Neural cell (in vitro differentiated cells): Measurements from ENCODE around the gene ATP5MK. TPM values are rescaled to one million over a fixed set of nuclear protein-coding genes. Genes with fewer than 3 reads are reported as not detected.

Source experiments
- H2AFZ ChIP-seq: fragments of 200-600, 300-800 bp; sonication (generic), shearing (Covaris generic); 2 replicates; pipeline ENCODE4 v1.6.0; 2014; ENCODE audit warnings: low read depth, mild to moderate bottlenecking, antibody characterized with exemption, low read length, moderate library complexity
- H3F3A ChIP-seq: fragments of 200-600 bp; shearing (Covaris generic); 2 replicates; pipeline ENCODE4 v1.6.1; 2016; ENCODE audit warnings: mild to moderate bottlenecking, moderate library complexity, mixed read lengths, antibody characterized with exemption, low read length; ENCODE audit not compliant: insufficient read depth, poor library complexity, severe bottlenecking
- H3K27ac ChIP-seq: fragments of 200-600, 300-800 bp; sonication (generic), shearing (Covaris generic); 2 replicates; pipeline ENCODE4 v1.5.1; 2014; ENCODE audit warnings: mild to moderate bottlenecking, low read length, moderate library complexity
- H3K27me3 ChIP-seq: fragments of 300-800, 200-600 bp; sonication (generic), shearing (Covaris generic); 2 replicates; pipeline ENCODE4 v1.6.0; 2014; ENCODE audit warnings: mild to moderate bottlenecking, low read depth, low read length, moderate library complexity; ENCODE audit not compliant: insufficient read depth
- H3K36me3 ChIP-seq: fragments of 300-800, 200-600 bp; sonication (generic), shearing (Covaris generic); 2 replicates; pipeline ENCODE4 v1.5.1; 2014; ENCODE audit warnings: mild to moderate bottlenecking, antibody characterized with exemption, low read length, moderate library complexity; ENCODE audit not compliant: insufficient read depth
- H3K4me2 ChIP-seq: fragments of 300-800, 200-600 bp; sonication (generic), shearing (Covaris generic); 2 replicates; pipeline ENCODE4 v1.6.0; 2014; ENCODE audit warnings: mild to moderate bottlenecking, low read length
- H3K4me3 ChIP-seq: fragments of 300-800, 200-600 bp; sonication (generic), shearing (Covaris generic); 2 replicates; pipeline ENCODE4 v1.5.1; 2014; ENCODE audit warnings: mild to moderate bottlenecking, low read length, moderate library complexity
- H3K79me2 ChIP-seq: fragments of 200-600 bp; shearing (Covaris generic); replicated peaks from 2 replicates; pipeline ENCODE4 v1.6.0; 2014; ENCODE audit warnings: mild to moderate bottlenecking, low read length, moderate library complexity; ENCODE audit not compliant: insufficient read depth
- H3K9ac ChIP-seq: fragments of 300-800, 200-600 bp; sonication (generic), shearing (Covaris generic); 2 replicates; pipeline ENCODE4 v1.6.1; 2016; ENCODE audit warnings: mild to moderate bottlenecking, low read length, mixed read lengths
- H3K9me2 ChIP-seq: fragments of 200-600 bp; shearing (Covaris generic); 2 replicates; pipeline ENCODE4 v1.6.1; 2016; ENCODE audit warnings: mild to moderate bottlenecking, low read length, mixed read lengths; ENCODE audit not compliant: insufficient read depth
- H3K9me3 ChIP-seq: fragments of 200-600, 300-800 bp; sonication (generic), shearing (Covaris generic); 2 replicates; pipeline ENCODE4 v1.6.1; 2016; ENCODE audit warnings: mild to moderate bottlenecking, mixed run types, low read length, moderate library complexity, mixed read lengths
- H4K20me1 ChIP-seq: fragments of 200-600 bp; shearing (Covaris generic); 2 replicates; pipeline ENCODE4 v1.6.1; 2016; ENCODE audit warnings: mild to moderate bottlenecking, mixed run types; ENCODE audit not compliant: insufficient read depth
- EP300 ChIP-seq: fragments of 450-650 bp; conservative IDR thresholded peaks from 2 replicates; pipeline ENCODE4 v1.6.1; 2014; ENCODE audit warnings: antibody characterized with exemption, mild to moderate bottlenecking, moderate library complexity; ENCODE audit not compliant: poor library complexity, severe bottlenecking
- EZH2 ChIP-seq: fragments of 200-600, 300-800 bp; shearing (Covaris generic), sonication (generic); IDR thresholded peaks from 2 replicates; pipeline ENCODE4 v1.6.1; 2014; ENCODE audit warnings: antibody characterized with exemption, low read length, borderline replicate concordance, mild to moderate bottlenecking; ENCODE audit not compliant: insufficient read depth, poor library complexity, severe bottlenecking
- MXI1 ChIP-seq: fragments of 450-650 bp; conservative IDR thresholded peaks from 2 replicates; pipeline ENCODE4 v1.6.1; 2014; ENCODE audit warnings: antibody characterized with exemption, mild to moderate bottlenecking; ENCODE audit not compliant: poor library complexity, severe bottlenecking
- POLR2AphosphoS5 ChIP-seq: IDR thresholded peaks from 2 replicates; pipeline ENCODE4 v1.6.1; 2012
- RAD21 ChIP-seq: fragments of 450-650 bp; conservative IDR thresholded peaks from 2 replicates; pipeline ENCODE4 v1.6.1; 2014; ENCODE audit warnings: antibody characterized with exemption, mild to moderate bottlenecking, moderate library complexity
- SMC3 ChIP-seq: fragments of 450-650 bp; conservative IDR thresholded peaks from 2 replicates; pipeline ENCODE4 v1.6.1; 2014; ENCODE audit warnings: antibody characterized with exemption, mild to moderate bottlenecking, moderate library complexity; ENCODE audit not compliant: poor library complexity
- TAF1 ChIP-seq: IDR thresholded peaks from 2 replicates; pipeline ENCODE4 v1.6.1; 2012; ENCODE audit warnings: low read depth
- polyA plus RNA-seq: library from polyadenylated mRNA; depleted of rRNA; stranded (reverse); fragments of >200 nt; gene quantifications from 2 replicates; pipeline ENCODE4 v1.2.3, GENCODE V29; 2014
- TF ChIP-seq, protein P1 (sequence below): IDR thresholded peaks from 2 replicates; pipeline ENCODE4 v1.6.1; 2012; ENCODE audit warnings: borderline replicate concordance
- TF ChIP-seq, protein P2 (sequence below): fragments of 450-650 bp; IDR thresholded peaks from 2 replicates; pipeline ENCODE4 v1.5.1; 2014; ENCODE audit warnings: antibody characterized with exemption, mild to moderate bottlenecking, moderate library complexity; ENCODE audit not compliant: poor library complexity, severe bottlenecking

The ATP5MK gene
- polyA plus RNA-seq, 1 donor from 2014 or later = 917 TPM

DNA sequence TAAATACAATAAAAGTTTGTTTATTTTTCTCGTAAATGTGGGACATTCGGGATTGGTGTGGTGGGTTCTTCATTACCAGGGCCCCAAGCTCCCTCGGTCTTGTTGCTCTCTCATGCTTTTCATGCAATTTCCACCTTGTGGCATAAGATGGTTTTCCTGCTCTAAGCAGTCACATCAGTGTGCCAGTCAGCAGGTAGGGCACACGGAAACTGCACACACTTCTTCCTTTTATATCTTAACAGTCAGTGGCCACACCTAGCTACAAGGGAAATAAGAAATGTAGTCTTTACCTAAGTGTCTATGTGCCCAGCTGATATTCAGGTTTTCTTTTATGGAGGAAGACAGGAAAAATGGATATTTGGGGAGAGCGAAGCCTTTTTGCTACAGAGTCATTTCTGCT lies 22.0 kb downstream of the ATP5MK start:
- H3K27ac ChIP-seq = no peak overlapping the region
- H3K79me2 ChIP-seq = peaks cover 2% of the 10 kb centered on the region
- H3K9me3 ChIP-seq = no peaks in the 10 kb centered on the region
- H4K20me1 ChIP-seq = no peaks in the 10 kb centered on the region
- no peaks in the 10 kb centered on the region for H3K36me3 ChIP-seq
- no peak overlapping the region for H2AFZ ChIP-seq
- no peaks in the 10 kb centered on the region for H3K27me3 ChIP-seq
- no peak overlapping the region for H3K9ac ChIP-seq
- no peaks in the 10 kb centered on the region for H3F3A ChIP-seq
- H3K9me2 ChIP-seq = no peaks in the 10 kb centered on the region
- TF ChIP-seq POLR2AphosphoS5 (no peak), SMC3 (no peak), MXI1 (no peak), EP300 (no peak), TAF1 (no peak), RAD21 (no peak), EZH2 (no peak)
- TF ChIP-seq, protein P1, sequence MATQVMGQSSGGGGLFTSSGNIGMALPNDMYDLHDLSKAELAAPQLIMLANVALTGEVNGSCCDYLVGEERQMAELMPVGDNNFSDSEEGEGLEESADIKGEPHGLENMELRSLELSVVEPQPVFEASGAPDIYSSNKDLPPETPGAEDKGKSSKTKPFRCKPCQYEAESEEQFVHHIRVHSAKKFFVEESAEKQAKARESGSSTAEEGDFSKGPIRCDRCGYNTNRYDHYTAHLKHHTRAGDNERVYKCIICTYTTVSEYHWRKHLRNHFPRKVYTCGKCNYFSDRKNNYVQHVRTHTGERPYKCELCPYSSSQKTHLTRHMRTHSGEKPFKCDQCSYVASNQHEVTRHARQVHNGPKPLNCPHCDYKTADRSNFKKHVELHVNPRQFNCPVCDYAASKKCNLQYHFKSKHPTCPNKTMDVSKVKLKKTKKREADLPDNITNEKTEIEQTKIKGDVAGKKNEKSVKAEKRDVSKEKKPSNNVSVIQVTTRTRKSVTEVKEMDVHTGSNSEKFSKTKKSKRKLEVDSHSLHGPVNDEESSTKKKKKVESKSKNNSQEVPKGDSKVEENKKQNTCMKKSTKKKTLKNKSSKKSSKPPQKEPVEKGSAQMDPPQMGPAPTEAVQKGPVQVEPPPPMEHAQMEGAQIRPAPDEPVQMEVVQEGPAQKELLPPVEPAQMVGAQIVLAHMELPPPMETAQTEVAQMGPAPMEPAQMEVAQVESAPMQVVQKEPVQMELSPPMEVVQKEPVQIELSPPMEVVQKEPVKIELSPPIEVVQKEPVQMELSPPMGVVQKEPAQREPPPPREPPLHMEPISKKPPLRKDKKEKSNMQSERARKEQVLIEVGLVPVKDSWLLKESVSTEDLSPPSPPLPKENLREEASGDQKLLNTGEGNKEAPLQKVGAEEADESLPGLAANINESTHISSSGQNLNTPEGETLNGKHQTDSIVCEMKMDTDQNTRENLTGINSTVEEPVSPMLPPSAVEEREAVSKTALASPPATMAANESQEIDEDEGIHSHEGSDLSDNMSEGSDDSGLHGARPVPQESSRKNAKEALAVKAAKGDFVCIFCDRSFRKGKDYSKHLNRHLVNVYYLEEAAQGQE = no peak
- TF ChIP-seq, protein P2, sequence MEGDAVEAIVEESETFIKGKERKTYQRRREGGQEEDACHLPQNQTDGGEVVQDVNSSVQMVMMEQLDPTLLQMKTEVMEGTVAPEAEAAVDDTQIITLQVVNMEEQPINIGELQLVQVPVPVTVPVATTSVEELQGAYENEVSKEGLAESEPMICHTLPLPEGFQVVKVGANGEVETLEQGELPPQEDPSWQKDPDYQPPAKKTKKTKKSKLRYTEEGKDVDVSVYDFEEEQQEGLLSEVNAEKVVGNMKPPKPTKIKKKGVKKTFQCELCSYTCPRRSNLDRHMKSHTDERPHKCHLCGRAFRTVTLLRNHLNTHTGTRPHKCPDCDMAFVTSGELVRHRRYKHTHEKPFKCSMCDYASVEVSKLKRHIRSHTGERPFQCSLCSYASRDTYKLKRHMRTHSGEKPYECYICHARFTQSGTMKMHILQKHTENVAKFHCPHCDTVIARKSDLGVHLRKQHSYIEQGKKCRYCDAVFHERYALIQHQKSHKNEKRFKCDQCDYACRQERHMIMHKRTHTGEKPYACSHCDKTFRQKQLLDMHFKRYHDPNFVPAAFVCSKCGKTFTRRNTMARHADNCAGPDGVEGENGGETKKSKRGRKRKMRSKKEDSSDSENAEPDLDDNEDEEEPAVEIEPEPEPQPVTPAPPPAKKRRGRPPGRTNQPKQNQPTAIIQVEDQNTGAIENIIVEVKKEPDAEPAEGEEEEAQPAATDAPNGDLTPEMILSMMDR = no peak
- H3K4me2 ChIP-seq = no peak overlapping the region
- H3K4me3 ChIP-seq = no peak overlapping the region

DNA sequence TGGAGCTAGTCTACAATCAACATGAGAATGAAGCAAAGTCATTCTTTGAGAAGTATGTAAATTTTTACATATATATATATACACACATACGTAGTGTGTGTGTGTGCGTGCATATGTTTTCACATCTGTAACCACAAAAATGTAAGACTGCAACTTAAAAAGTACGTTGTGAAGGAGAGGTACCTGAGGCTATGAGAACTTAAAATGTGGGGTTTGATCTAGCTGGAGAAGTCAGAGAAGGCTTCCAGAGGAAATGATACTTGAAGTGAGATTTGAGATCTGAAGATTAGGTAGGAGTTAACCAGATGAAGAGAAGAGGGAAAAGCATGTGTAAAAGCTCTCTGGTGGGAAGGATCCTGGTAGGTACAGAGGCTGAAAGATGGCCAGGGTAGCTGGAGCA lies 22.7 kb downstream of the ATP5MK start:
- Histone ChIP-seq H4K20me1 (no peaks in the 10 kb centered on the region), H3K4me2 (no peak overlapping the region), H3F3A (no peaks in the 10 kb centered on the region), H2AFZ (no peak overlapping the region), H3K27ac (no peak overlapping the region), H3K79me2 (peaks cover 2% of the 10 kb centered on the region), H3K9ac (no peak overlapping the region), H3K36me3 (no peaks in the 10 kb centered on the region), H3K27me3 (no peaks in the 10 kb centered on the region), H3K9me3 (no peaks in the 10 kb centered on the region), H3K4me3 (no peak overlapping the region), H3K9me2 (no peaks in the 10 kb centered on the region)
- TF ChIP-seq, protein P1 = no peak
- no peak for TF ChIP-seq EZH2
- no peak for TF ChIP-seq RAD21
- no peak for TF ChIP-seq EP300
- no peak for TF ChIP-seq TAF1
- TF ChIP-seq, protein P2 = no peak
- TF ChIP-seq MXI1 = no peak
- TF ChIP-seq POLR2AphosphoS5 = no peak
- TF ChIP-seq SMC3 = no peak
